GM12892 (cell line): ENCODE data around the gene DACT3.

Experiments
- POLR2A ChIP-seq: IDR thresholded peaks from 2 replicates; pipeline ENCODE4 v1.6.1; 2011; ENCODE audit warnings: low read depth, low read length, control low read depth
- POLR2AphosphoS5 ChIP-seq: IDR thresholded peaks from 2 replicates; pipeline ENCODE4 v1.6.1; 2011; ENCODE audit warnings: low read depth, low read length, control low read depth
- TAF1 ChIP-seq: IDR thresholded peaks from 2 replicates; pipeline ENCODE4 v1.6.1; 2011; ENCODE audit warnings: low read depth, mild to moderate bottlenecking, control low read depth, low read length, borderline replicate concordance

GRCh38 chr19:46618670-46619231, 42.2 kb downstream of the DACT3 start:
- TF ChIP-seq TAF1, result no peak
- TF ChIP-seq POLR2AphosphoS5, result no peak
- no peak for TF ChIP-seq POLR2A
